AG08396 (cell line): ENCODE measurements around the gene PLEKHA1.

Source experiments
- DNase-seq: peaks from one replicate; pipeline ENCODE4 v3.0.0; 2012; ENCODE audit warnings: low spot score, mixed read lengths

PLEKHA1 gene

DNA sequence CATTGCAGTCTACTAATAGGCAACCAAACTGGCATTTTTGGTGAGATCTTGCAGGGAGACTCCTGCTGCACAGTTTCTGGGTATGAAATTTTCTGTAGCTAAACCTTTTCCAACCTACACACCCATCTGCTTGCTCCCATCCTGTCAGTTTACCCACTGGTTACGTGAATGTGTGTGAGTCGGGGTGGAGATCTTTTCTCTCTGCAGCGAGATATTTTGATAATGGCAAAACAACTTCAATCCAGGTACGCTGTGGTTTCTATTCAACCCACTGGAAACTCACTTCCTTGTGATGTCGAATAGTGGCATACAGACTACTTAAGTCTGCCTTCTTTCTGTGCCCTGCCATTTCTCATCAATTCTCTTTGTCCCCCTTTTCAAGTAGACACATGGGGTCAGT lies 4.5 kb downstream of the PLEKHA1 start:
- no peak for DNase-seq

GRCh38 chr10:122379537-122379936 lies 5.0 kb downstream of the PLEKHA1 start:
- DNase-seq: no peak

- DNase-seq: no peak
Observed at GRCh38 chr10:122380703-122381102, 6.2 kb downstream of the PLEKHA1 start.

- no peak for DNase-seq
Observed at GRCh38 chr10:122381680-122382079, 7.2 kb downstream of the PLEKHA1 start.

DNA sequence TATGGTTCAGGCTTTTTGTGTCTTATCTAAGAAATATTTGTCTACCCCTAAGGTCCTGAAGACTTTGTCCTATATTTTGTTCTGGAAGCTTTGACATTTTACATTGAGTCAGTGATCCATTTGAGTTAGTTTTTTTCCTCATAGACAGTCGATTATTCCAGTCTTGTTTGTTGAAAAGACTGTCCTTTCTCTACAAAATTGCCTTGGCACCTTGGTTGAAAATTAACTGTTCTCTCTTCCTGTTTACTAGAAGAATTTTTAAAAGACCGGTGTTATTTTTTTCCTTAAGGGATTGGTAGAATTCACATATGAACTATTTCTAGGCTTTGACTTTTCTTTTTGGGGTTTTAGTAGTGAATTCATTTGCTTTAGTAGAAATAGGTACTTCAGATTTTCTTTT lies 12.0 kb downstream of the PLEKHA1 start:
- no peak for DNase-seq

DNA sequence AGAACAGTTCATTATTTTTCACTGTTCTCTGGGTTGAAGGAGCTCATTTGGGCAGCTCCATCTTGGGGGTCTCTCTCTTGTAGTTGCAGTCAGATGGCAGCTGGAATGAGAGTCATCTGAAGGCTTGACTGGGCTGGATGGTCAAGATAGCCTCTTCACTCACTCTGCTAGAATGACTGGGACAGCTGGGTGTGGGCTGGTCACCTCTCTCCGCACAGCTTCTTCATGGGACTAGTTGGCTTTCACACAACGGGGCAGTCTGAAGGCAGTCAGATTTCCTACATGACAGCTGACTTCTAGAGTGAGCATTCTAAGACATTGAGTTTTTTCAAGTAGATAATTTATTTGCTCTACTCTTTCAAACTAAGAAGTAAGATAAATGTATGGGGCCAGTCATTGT lies 13.1 kb downstream of the PLEKHA1 start:
- DNase-seq: no peak

GRCh38 chr10:122388287-122388997 lies 13.9 kb downstream of the PLEKHA1 start:
- no peak for DNase-seq

DNA sequence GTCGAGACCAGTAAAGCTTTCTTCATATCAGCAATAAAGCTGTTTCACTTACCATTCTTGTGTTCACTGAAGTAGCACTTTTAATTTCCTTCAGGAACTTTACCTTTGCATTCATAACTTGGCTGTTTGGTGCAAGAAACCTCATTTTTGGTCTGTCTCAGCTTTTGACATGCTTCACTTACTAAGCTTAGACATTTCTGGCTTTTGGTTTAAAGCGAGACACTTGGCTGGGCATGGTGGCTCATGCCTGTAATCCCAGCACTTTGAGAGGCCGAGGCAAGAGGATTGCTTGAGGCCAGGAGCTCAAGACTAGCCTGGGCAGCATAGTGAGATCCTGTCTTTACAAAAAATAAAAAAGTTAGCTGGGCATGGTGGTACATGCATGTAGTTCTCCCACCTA lies 15.8 kb downstream of the PLEKHA1 start:
- DNase-seq: no peak

DNA sequence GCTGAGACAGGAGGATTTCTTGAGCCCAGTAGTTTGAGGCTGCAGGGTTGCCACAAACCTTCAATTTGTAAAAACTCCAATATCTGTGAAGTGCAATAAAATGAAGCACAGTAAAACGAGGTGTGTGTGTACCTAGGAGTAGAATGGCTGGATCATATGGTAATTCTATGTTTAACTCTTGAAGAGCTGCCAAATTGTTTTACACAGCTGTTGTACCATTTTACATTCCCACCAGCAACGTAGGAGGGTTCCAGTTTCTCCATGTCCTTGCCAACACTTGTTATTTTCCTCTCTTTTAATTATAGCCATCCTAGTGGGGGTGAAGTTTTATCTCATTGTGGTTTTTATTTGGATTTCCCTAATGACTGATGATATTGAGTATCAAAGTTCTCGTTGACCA lies 16.2 kb downstream of the PLEKHA1 start:
- DNase-seq: no peak

DNA sequence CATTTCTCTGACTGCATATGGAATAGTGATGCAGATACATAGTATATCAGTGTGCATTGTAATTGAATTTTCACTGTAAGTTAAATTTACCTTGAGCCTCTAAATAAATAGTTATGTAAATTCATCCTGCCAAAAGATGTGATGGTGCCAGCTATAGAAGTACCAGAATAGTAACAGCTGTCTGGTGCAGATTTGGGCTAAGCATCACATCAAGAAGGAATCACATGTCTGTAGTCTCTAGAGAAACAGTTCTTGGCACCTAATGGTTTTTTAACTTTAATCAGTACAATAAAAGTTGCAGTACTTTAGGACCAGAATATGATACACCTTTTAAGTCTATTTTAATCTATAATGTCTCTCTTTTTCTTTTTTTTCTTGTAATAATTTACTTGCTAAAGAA lies 17.4 kb downstream of the PLEKHA1 start:
- no peak for DNase-seq

GRCh38 chr10:122392835-122393234 lies 18.3 kb downstream of the PLEKHA1 start:
- no peak for DNase-seq

DNA sequence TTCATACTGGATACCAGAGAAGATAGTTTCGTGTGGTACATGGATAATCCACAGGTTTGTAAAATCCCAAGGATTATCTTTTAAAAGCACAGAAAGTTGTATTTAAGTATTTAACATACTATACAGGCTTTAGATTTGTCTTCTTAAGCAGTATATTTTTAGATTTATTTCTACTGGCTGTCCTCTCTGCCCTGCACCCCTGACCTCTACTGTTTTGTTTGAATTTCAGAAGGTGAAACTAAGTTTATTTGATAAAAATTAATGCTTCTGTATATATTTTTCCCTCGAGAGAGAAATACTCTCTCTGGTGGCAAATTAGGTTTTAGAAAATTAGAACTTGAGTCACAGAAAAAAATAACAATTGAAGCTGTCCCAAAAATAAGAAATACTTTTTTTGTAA lies 18.8 kb downstream of the PLEKHA1 start:
- DNase-seq: no peak

DNA sequence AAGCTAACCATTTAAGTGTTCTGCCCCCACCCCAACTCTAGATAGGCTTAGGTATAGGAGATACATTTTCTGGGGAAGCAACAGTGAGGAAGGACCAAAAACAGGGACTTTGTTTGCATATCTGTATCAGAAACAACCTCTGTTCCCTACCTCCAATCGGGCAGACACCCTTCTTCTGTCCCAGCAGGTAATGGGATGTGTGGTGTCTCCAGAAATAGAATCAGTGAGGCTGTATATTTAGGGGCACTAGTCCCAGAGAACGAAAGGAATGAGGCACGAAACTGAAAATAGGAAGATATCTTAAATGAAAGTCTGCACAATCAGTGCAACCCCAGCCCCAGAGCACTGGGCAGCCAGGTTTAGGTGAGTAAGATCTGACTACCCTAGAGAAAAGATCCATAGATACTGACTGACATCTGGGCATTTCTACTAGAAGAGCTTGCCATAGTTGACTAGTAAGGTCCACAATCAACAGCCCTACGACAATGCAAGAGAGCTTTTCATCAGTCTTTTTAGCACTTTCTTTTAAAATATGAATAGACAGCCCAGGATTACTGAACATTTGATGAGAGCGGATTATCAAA lies 28.1 kb downstream of the PLEKHA1 start:
- DNase-seq: no peak

DNA sequence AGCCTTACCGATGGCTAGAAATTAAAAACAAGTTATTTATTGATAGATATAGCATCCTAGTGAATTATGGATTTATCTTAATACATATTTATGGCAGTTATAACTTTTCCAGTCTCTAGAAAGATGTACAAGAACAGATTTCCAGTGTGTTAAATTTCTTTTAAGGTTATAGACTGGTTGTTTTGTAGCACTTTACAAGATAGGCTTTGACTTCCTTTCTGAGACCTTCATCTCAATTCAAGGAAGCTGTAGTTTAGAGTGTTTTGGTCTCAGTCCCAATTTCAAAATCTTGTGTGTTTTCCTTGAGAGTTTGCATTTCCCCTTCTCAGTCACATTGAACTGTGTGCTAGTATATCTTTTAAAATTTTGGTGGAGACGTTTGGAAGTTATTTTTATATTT lies 30.1 kb downstream of the PLEKHA1 start:
- no peak for DNase-seq

GRCh38 chr10:122407375-122408125 lies 33.0 kb downstream of the PLEKHA1 start:
- no peak for DNase-seq

DNA sequence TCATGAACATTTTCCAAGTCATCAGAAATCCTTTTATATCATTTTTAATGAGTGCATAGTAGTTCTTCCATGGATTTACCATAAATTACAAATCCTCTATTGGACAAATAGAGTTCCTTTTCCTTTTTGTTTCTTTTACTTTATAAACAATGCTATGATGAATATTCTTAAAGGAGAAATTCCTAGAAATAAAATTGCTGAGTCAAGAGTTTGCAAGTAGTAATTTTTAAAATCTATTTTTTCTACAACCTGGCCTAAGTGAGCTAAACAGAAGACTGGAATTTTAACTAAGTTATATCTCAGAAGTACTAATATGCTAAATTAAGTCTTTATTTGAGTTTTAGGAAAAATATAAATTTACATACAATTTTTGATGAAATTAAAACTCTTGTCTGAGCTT lies 38.8 kb downstream of the PLEKHA1 start:
- no peak for DNase-seq

GRCh38 chr10:122417667-122418066 lies 43.2 kb downstream of the PLEKHA1 start:
- no peak for DNase-seq

GRCh38 chr10:122419016-122419415 lies 44.5 kb downstream of the PLEKHA1 start:
- no peak for DNase-seq

- DNase-seq: peak; percentile 29
Observed at GRCh38 chr10:122419876-122420623, 45.5 kb downstream of the PLEKHA1 start.

GRCh38 chr10:122420624-122421007 lies 46.1 kb downstream of the PLEKHA1 start:
- no peak for DNase-seq

DNA sequence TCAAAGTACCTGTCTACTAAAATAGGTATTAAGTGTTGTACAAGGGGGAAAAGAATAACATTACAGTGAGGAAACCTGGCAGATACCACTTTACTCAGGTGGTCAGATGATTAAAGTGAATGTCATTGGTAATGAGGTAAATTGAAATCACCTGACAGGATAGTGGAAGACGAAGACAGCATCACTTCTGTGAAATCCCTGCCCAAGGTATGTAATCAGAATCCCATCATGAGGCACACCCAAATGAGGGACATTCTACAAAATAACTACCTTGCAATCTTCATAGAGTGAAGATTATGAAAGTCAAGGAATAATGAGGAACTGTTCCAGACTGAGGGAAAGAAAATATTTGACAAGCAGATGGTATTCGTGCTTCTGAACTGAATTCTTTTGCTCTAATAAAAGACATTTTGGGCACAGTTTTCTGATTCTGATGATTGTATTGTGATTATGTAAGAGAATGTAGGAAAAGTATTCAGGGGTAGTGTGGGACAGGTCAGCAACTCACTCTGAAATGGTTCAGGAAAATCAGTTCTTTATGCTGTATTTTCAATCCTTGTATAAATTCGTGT lies 46.6 kb downstream of the PLEKHA1 start:
- DNase-seq: no peak

DNA sequence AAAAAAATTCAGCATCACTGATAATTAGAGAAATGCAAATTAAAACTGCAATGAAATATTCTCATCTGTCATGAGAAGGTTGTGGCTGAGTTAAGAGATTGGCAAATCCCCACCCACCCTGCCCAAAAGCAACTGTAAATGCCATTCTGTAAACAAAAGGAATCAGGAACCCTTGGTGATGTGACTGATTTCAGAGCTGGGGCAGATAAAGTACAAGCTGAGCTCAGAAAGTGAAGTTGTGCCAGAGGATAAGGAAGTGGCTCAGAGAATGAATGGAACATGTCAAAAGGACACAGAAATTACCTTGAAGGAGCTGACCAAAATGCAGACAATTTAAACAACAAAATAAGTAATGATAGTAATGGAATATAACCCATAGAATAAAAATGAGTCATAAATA lies 47.2 kb downstream of the PLEKHA1 start:
- DNase-seq: no peak
